ENCODE data around the gene EFNA4. TPM values are rescaled to one million over a fixed set of nuclear protein-coding genes. Genes with fewer than 3 reads are reported as not detected.

EFNA4 gene
- total RNA-seq, 4 donors from 2014 or later, result 22.4 to 44.2 (median 28.7) TPM

- no peak overlapping the region for H3K27ac ChIP-seq
- H3K9me3 ChIP-seq, result no peaks in the 10 kb centered on the region
- H3K4me1 ChIP-seq, result peaks cover 4% of the 10 kb centered on the region
- H3K27me3 ChIP-seq, result no peaks in the 10 kb centered on the region
- no peaks in the 10 kb centered on the region for H3K36me3 ChIP-seq
- TF ChIP-seq EP300 (IDR thresholded peaks at IDR 0.05), result no peak
- TF ChIP-seq POLR2AphosphoS5 (IDR thresholded peaks at IDR 0.05), result no peak
- TF ChIP-seq POLR2A (IDR thresholded peaks at IDR 0.05), result no peak
- TF ChIP-seq CTCF (IDR thresholded peaks at IDR 0.05), result no peak
- no peak for DNase-seq (ENCODE audit: low spot score in 2 of 2)
- WGBS, result 81% methylated on average over 6 of the region's 16 CpGs
- H3K4me3 ChIP-seq, result no peak overlapping the region
These were observed 33.9 kb upstream of the EFNA4 start for GRCh38 chr1:155029513-155030242.

GRCh38 chr1:155030243-155030795, 33.2 kb upstream of the EFNA4 start:
- H3K27me3 ChIP-seq, result no peaks in the 10 kb centered on the region
- H3K4me1 ChIP-seq, result peaks cover 4% of the 10 kb centered on the region
- WGBS, result no CpG with 5 or more reads among the region's 15 CpGs
- TF ChIP-seq CTCF (IDR thresholded peaks at IDR 0.05) (no peak), EP300 (IDR thresholded peaks at IDR 0.05) (no peak), POLR2A (IDR thresholded peaks at IDR 0.05) (no peak), POLR2AphosphoS5 (IDR thresholded peaks at IDR 0.05) (no peak)
- no peak for DNase-seq (ENCODE audit: low spot score in 2 of 2)
- H3K9me3 ChIP-seq, result no peaks in the 10 kb centered on the region
- H3K4me3 ChIP-seq, result no peak overlapping the region
- H3K36me3 ChIP-seq, result no peaks in the 10 kb centered on the region
- no peak overlapping the region for H3K27ac ChIP-seq

GRCh38 chr1:155030899-155031298, 32.6 kb upstream of the EFNA4 start:
- Histone ChIP-seq H3K36me3 (no peaks in the 10 kb centered on the region), H3K27me3 (no peaks in the 10 kb centered on the region), H3K4me1 (peaks cover 4% of the 10 kb centered on the region), H3K27ac (no peak overlapping the region), H3K4me3 (no peak overlapping the region), H3K9me3 (no peaks in the 10 kb centered on the region)
- no peak for TF ChIP-seq CTCF (IDR thresholded peaks at IDR 0.05)
- no peak for TF ChIP-seq EP300 (IDR thresholded peaks at IDR 0.05)
- TF ChIP-seq POLR2AphosphoS5 (IDR thresholded peaks at IDR 0.05), result no peak
- TF ChIP-seq POLR2A (IDR thresholded peaks at IDR 0.05), result no peak
- 85% methylated on average over 11 of the region's 11 CpGs for whole genome bisulfite sequencing
- no peak for DNase-seq (ENCODE audit: low spot score in 2 of 2)

- DNase-seq (ENCODE audit: low spot score in 2 of 2), result no peak
- H3K36me3 ChIP-seq, result no peaks in the 10 kb centered on the region
- no peaks in the 10 kb centered on the region for H3K27me3 ChIP-seq
- H3K4me1 ChIP-seq, result peaks cover 18% of the 10 kb centered on the region
- WGBS, result 89% methylated on average over 7 of the region's 12 CpGs
- no peak overlapping the region for H3K4me3 ChIP-seq
- no peaks in the 10 kb centered on the region for H3K9me3 ChIP-seq
- no peak for TF ChIP-seq EP300 (IDR thresholded peaks at IDR 0.05)
- TF ChIP-seq POLR2AphosphoS5 (IDR thresholded peaks at IDR 0.05), result no peak
- no peak for TF ChIP-seq POLR2A (IDR thresholded peaks at IDR 0.05)
- TF ChIP-seq CTCF (IDR thresholded peaks at IDR 0.05), result no peak
- no peak overlapping the region for H3K27ac ChIP-seq
These were observed 30.7 kb upstream of the EFNA4 start for GRCh38 chr1:155032886-155033285.

- H3K36me3 ChIP-seq, result no peaks in the 10 kb centered on the region
- no peak within 1 kb of the TSS for H3K27ac ChIP-seq
- WGBS, result 93% methylated on average over 7 of the region's 9 CpGs
- TF ChIP-seq EP300 (IDR thresholded peaks at IDR 0.05) (no peak), POLR2AphosphoS5 (IDR thresholded peaks at IDR 0.05) (no peak), POLR2A (IDR thresholded peaks at IDR 0.05) (no peak), CTCF (IDR thresholded peaks at IDR 0.05) (no peak)
- no peaks in the 10 kb centered on the region for H3K9me3 ChIP-seq
- H3K4me1 ChIP-seq, result peaks cover 24% of the 10 kb centered on the region
- DNase-seq (ENCODE audit: low spot score in 2 of 2), result no peak
- H3K4me3 ChIP-seq, result no peak within 1 kb of the TSS
- no peaks in the 10 kb centered on the region for H3K27me3 ChIP-seq
These were observed 30.0 kb upstream of the EFNA4 start, which contains the start of the genes DCST1 and DCST2 for GRCh38 chr1:155033524-155033923. DCST1 (plus strand) TSS chr1:155033824; CDS start chr1:155034037, 213 bp downstream. DCST2 (minus strand) TSS chr1:155033781; CDS start chr1:155033701, 80 bp downstream.

All from suprapubic skin (tissue), 4 donors.